ENCODE measurements around the gene LURAP1L.

LURAP1L gene

GRCh38 chr9:12776513-12777055 lies 1.8 kb downstream of the LURAP1L start:
- no peak for DNase-seq (ENCODE audit: low read depth, low spot score)

GRCh38 chr9:12777121-12778022 lies 2.6 kb downstream of the LURAP1L start:
- DNase-seq (ENCODE audit: low read depth, low spot score): no peak

DNA sequence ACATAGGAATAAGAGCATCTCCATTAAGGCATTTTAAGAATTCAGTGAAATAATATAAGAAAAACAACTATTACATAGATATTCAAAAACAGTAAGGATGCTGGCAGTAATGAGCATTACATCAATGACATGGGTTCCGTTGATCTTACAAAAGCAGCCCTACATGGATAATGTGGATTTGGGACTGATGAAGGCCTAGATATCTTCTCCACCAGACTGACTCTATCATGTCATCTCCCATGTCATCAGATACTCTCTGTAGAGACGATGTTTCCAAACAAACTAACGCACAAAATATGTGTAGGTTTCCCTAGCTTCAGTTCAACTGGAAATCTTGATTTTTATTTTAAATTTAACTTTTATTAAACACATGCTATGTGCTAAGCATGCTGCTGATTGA lies 3.6 kb downstream of the LURAP1L start:
- no peak for DNase-seq (ENCODE audit: low read depth, low spot score)

- no peak for DNase-seq (ENCODE audit: low read depth, low spot score)
Observed at GRCh38 chr9:12781226-12781733, 6.5 kb downstream of the LURAP1L start.

DNA sequence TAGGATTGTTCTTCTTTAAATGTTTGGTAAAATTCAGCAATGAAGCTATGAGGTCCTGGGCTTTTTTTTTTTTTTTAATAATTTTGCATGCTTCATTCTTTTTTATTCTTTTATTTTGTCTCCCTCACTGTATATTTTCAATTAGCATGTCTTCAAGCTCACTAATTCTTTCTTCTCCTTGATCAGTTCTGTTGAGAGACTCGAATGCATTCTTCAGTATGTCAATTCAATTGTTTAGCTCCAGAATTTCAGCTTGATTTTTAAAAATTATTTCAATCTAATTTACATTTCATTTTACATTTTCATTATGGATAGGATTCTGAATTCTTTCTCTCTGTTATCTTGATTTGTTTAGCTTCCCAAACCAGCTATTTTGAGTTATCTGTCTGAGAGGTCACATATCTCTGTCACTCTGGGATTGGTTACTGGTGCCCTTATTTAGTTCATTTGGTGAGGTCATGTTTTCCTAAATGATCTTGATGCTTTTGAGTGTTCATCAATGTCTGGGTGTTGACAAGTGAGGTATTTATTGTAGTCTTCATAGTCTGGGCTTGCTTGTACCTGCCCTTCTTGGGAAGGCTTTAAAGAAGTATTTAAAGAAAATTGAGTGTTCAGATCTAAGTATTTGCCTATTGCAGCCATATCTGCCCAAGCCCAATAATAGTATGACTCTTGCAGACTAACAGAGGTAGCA lies 9.1 kb downstream of the LURAP1L start:
- no peak for DNase-seq (ENCODE audit: low read depth, low spot score)

- DNase-seq (ENCODE audit: low read depth, low spot score): no peak
Observed at GRCh38 chr9:12784461-12785259, 9.8 kb downstream of the LURAP1L start.

DNA sequence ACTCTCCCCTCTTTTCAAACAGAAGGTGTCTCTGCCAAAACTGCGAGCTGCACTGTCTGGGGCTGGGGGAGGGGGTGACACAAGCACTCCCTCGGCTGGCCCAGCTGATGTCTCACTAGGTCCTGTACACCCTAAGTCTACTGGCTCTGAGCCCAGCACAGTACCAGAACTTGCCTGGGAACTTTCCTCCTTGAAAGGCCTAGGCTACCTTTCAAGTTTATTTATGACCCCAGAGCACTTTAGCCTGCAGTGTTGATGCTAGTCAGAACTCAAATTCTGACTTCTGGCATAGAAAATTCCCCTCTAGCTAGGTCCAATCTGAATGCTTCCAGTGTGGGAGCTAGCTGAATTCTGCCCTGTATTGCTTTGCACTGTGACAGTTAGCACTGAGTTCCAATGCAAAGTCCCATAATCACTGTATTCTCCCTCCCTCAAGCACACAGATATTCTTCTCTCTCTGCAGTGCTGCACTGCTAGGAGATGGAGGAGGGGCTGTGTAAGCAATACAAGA lies 10.5 kb downstream of the LURAP1L start:
- DNase-seq (ENCODE audit: low read depth, low spot score): no peak

DNA sequence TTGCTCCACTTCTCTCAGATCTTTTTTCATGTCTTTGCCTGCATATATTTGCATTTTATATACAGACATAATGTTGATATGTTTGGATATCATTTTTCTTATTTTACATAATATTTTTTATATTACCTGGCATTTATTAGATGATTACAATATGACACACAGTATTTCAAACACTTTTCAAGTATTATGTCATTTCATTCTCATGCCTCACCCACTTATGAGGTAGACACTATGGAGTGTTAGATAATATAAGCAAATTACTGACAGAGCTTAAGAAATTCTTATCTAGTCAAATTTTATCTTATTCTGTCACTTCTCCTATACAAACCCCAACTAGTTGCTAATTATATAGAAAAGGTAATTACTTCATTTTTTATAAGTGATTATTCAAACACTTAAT lies 11.1 kb downstream of the LURAP1L start:
- DNase-seq (ENCODE audit: low read depth, low spot score): no peak

- DNase-seq (ENCODE audit: low read depth, low spot score): no peak
Observed at GRCh38 chr9:12790001-12790400, 15.2 kb downstream of the LURAP1L start.

GRCh38 chr9:12790883-12791282 lies 16.1 kb downstream of the LURAP1L start:
- no peak for DNase-seq (ENCODE audit: low read depth, low spot score)

- no peak for DNase-seq (ENCODE audit: low read depth, low spot score)
Observed at GRCh38 chr9:12794101-12794799, 19.4 kb downstream of the LURAP1L start.

DNA sequence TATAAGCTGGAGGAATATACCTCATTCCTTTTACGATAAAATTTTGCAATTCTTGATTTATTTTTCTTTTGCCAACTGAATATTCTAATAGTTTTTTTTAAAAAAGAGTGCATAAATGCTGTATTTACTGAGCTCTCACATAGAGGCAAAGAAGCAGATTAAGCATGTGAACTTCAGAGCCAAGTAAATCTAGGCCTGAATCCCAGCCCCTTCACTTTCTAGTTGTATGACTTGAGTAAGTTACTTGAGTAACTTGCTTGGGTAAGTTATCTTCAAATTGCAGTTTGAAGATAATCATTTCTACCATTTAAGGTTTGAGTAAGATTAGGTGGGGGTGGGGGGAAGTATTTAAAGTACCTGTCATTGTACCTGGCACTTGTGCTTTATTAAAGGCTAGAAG lies 21.8 kb downstream of the LURAP1L start:
- DNase-seq (ENCODE audit: low read depth, low spot score): no peak

DNA sequence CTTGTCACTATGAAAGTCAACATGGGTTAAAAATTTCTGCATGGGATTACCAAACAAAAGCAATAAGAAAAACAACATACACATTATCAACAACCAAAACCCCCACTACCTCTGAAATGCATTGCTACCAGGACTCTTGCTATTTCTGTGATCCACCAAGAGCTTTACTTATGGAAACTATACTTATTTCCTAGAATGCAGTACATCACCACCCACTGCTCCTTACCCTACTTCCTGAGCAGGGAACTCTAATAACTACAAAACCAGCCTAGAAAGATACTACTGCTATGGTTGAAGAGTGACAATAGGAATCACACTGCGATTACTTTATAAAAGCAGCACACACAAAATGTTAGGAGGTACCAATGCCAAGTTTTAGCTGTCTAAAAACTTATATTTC lies 22.2 kb downstream of the LURAP1L start:
- no peak for DNase-seq (ENCODE audit: low read depth, low spot score)

- no peak for DNase-seq (ENCODE audit: low read depth, low spot score)
Observed at GRCh38 chr9:12798066-12798770, 23.4 kb downstream of the LURAP1L start.

DNA sequence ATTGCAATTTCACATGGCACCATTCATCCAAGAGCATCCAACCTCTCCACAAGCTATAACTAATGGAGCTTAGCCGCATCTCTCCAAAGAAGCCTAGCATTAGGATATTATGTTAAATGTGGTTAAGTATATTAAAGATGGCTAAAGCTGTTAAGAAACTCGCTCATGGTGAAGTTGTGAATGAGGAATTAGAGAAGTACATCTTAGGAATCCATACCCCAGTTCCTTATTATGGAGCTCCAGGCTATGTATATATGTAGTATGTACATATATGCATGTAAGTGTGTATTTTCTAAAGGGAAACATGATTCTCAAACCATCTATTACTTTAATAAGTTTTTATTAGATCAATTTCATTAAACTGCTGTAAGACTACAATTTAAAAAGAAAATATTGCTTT lies 26.4 kb downstream of the LURAP1L start:
- no peak for DNase-seq (ENCODE audit: low read depth, low spot score)

- DNase-seq (ENCODE audit: low read depth, low spot score): no peak
Observed at GRCh38 chr9:12801663-12802062, 26.8 kb downstream of the LURAP1L start.

GRCh38 chr9:12802093-12802492 lies 27.3 kb downstream of the LURAP1L start:
- no peak for DNase-seq (ENCODE audit: low read depth, low spot score)

DNA sequence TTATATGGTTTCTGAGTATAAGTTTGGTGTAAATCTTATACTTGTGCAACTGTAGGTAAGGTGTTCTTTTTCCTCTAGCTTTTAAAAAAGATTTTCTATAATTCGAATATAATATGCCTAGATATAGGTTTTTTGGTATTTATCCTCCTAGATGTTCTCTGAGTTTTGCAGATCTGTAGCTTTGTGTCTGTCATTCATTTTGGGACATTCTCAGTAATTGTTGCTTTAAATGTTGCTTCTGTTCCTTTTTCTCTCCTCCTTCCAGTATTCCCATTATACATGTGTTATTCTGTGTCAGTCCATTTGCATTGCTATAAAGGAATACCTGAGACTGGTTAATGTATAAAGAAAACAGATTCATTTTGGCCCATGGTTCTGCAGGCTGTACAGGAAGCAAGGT lies 33.7 kb downstream of the LURAP1L start:
- no peak for DNase-seq (ENCODE audit: low read depth, low spot score)

DNA sequence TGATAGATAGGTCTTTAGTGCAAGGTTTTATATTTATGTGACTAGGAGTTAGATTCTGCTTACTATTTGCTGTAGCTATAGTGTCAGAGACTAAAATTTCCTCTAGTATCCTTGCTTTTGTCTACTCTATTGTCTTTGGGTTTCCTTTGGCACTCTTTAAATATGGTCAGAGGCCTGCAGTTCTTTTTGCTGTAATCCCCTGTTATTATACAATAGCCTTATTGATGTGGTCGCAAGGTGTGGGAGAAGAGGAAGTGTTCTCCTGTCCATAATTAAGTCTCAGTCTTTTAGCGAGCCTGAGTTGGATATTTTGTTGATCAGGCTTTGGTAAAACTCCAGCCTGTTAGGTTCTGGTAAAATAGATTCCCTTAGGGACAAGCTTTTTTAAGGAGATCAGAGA lies 34.9 kb downstream of the LURAP1L start:
- no peak for DNase-seq (ENCODE audit: low read depth, low spot score)

- no peak for DNase-seq (ENCODE audit: low read depth, low spot score)
Observed at GRCh38 chr9:12811935-12812334, 37.1 kb downstream of the LURAP1L start.

All from iPS DF 19.7 (cell line).